ENCODE data around the gene SH3RF1.

The SH3RF1 gene

GRCh38 chr4:169098054-169098497 is 172.7 kb downstream of the SH3RF1 start:
- no peak for DNase-seq

GRCh38 chr4:169096221-169096620 is 174.5 kb downstream of the SH3RF1 start:
- no peak for DNase-seq

DNA sequence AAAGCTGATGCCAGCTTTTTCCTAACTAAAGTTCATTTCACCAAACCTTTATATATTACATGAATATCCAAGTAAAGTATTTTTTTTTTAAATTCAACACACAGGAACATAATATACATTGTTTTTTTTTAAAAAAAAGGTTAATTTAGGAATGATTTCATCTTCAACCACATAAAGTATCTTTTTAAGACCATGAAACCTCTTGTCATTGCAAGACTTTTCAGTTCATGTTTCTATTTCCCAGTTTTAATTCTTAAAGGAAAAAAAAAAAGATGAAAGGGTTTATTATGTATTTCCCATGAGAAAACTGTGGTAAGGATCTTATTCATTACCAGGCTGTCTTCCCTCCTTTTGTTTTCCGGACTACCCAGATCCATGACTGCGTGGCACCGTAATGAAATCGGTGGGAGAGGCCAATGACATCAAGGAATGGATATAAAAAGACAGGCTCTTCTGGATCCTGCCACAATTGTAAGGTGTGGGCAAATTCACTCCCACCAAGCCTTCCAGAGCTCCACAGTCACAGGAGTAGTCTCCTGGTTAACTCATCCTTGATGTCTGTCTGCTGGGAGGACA is 176.0 kb downstream of the SH3RF1 start:
- no peak for DNase-seq

DNA sequence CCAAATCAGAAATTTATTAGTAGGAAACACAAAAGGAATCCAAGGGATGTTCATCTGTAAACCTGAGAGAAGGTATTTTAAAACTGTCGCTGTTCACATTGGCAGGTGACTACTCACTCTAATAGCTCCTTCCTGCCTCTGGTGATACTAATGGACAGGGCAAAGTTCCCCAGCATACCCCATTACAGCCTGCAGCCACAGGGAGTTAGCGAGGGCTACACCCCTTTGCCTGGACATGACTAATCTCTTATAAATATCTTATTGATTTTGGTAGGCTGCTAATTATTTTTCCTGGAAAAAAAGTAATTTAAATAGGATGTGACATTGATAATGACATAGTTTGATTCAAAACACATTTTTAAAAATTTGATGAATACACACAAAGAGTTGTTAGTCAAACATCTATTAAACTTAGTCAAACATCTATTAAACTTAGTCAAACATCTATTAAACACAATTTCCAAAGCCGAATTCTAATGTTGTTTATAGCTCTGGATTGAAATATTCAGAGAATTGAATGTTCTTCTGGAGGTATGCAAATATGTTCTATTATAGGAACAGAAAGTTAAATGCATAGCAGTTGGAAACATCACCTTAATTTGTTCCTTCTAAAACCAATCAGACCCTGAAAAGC is 177.8 kb downstream of the SH3RF1 start:
- no peak for DNase-seq

DNA sequence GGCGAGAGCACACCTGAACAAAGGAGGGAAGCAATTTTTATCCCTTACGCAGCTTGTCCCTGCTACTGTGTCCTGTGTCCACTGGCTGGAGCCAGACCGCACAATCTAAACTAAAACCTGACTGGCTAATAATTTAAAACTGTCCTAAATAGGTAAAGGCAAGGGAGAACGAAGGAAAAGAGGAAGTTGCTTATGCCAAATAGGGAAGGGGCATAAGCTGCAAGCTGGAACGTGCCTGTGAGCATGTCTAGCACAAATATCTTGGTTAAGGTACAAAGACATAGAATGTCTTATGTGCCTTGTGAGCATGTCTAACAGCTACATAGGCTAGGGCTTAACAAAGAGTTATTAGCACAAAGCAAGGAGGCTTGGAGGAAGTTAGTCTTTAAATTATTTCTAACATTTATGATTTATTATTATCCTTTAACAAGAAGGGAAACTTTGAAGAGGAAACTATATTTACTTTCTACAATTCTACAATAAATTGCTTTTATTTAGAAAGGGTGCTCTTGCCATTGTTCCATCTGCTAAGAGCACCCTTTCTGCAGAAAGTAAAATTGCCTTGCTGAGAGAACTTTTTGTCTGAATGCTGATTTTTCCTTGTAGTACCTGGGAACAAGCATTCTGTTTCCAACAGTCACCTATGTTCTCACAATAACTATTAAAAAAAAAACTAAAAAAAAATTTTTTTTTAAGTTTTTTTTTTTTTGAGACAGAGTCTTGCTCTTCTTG is 180.1 kb downstream of the SH3RF1 start:
- no peak for DNase-seq

DNA sequence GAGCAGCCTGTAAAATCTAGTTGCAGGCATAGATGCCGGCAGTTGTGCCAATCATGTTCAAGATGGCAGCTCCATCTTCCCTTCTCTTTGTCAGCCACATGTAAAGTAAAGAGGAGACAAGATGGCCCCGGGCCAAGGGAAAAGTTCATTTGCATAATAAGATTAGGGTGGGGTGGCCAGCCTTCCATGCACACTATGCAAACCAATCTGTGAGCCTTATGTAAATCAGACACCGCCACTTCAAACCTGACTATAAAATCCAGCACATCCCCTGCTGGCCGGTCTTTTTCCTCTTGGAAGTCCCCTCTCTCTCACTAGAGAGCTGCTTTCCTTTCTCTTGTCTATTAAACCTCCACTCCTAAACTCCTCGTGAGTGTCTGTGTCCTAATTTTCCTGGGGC is 181.8 kb downstream of the SH3RF1 start:
- DNase-seq, result no peak

GRCh38 chr4:169084954-169085353 is 185.8 kb downstream of the SH3RF1 start:
- DNase-seq, result no peak

DNA sequence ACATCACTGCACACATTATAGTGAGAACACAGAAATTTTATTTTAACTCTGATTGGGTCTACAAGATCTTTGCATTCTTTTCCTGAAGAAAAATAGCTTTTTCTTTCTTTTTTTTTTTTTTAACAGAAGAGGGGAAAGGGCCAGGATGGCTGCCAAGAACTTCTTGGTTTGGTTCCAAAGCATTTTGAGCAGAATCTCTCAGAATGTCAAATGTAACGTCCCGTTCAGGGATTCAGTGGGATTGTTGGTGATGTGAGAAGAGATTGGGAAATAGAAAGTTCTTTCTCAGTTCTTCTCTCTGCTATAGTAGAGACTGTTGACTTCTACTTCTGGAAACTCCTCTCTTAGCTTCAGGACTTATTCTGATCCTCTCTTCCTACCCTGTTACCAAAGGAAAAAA is 189.8 kb downstream of the SH3RF1 start:
- no peak for DNase-seq

DNA sequence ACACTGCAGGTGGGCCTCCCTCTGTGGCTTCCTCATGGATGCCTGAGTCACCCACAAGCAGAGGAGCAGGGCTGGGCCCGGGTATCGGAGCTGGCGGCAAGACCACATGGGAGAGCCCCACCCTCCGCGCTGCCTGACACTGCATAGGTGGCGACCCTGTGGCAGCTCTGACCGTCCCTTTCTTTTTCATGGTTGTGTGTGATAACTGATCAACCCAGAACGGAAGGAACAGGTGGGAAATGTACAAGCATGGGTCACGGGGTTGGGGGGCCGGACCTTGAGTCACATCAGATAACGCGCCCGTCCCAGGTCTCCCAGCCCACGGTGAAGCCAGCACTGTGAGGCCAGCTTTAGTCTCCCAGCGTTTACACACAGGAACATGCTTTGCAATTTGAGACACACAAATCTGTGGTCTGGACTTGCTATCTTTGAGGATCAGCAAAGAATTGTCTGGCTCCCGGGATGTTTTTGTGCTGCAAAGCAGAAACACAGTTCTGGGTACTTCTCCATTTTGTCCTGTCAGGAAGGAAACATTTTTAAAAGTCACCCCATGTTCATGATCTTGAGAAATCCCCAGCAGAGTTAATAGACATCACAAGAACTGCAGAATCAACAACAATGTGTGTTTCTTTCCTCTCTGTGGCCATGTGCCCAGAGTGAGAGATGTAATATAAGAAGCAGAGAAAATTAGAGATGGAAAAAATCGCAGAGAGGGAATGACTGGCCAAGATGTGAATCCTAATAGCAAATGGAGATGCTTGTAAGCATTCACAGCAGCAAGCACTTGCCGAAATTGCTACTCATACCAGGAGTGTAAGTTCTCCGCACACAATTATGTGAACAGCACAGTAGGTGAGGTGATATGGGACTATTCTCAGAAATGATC is 190.6 kb downstream of the SH3RF1 start:
- DNase-seq, result no peak

GRCh38 chr4:169074117-169074516 is 196.6 kb downstream of the SH3RF1 start:
- no peak for DNase-seq

DNA sequence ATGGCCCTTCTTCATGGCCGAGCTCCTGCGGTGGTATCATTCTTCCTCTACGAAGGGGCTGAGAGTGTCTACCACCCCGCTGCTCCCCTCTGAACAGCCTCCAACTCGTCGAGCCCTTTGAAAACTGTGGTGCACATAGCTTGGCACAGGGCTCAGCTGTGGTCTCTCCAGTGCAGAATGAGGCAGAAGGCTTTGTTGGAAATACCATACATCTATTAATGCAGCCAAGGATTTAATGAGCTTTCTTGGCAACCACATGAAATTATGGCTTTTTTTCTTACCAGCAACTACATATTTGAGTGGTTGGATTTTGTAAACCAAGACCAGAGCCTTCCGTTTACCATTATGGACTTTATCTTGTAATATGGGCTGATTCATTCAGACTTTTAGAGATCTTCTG is 199.0 kb downstream of the SH3RF1 start:
- DNase-seq, result no peak

DNA sequence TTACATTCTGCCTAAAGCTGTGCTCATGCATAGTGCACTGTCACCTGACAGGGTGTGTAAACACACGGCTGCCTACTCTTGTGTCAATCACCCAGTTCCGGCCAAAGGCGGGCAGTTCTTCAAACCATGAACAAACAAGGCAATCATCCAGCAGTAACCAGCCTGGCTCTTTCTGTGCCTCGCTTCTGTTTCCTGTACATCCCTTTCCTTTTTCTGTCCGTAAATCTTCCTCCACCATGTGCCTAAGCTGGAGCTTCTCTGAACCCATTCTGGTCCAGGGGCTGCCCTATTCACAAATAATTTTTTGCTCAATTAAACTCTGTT is 199.9 kb downstream of the SH3RF1 start:
- no peak for DNase-seq

GRCh38 chr4:169070071-169070894 is 200.5 kb downstream of the SH3RF1 start:
- no peak for DNase-seq

DNA sequence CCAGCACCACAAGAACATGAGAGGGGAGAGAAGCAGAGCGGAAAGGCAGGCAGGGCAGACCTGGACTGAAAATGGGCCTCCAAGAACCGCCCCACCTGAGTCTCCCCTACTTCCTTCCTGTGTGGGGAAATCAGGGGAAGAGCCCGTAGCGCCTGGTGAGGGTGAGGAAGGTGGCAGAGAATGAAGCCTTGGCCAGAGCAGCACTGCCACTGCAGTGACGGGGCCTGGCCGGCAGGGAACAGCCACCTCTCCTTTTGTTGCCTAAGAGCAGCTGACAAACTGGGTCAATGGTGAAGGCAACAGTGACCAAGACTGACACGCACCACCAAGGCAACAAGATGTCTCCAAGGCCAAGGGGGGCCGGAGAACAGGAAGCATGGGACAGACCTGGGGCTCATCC is 202.3 kb downstream of the SH3RF1 start:
- no peak for DNase-seq

- DNase-seq, result no peak
These were observed 203.8 kb downstream of the SH3RF1 start for GRCh38 chr4:169066934-169067333.

DNA sequence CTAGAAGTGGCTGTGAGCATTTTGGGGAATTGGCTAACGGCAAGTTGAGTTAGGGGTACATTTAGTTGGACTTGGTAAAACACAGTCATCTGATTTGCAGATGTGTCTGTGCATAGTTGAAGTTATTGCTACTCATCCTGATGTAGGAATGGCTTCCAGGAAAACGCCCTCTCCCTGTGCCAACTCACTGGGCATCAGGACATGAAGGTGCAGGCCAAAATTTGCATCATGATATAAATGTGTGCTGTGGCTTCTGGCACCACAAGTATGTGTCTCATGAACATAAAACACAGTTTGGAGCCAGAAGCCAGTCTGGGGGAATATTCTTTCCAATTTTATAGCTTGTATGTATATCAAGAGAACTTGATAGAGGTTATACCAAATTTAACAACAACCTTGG is 206.5 kb downstream of the SH3RF1 start:
- DNase-seq, result no peak

- no peak for DNase-seq
These were observed 207.3 kb downstream of the SH3RF1 start for GRCh38 chr4:169063441-169063840.

DNA sequence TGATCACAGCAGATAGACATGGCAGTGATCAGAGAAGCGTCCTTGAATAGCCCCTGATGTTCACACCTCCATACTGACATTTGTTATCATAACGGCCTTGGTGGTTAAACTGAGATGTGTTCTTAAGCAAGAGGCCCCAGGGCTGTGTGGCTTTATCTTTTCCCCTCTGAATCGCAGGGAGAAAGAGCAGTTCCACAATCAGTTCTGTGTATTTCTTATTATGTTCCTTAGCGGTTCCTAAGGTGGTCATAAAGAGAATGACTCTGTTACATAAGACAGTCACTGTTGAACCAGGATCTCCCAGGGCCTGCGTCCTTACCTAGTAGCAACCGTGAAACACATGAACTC is 207.9 kb downstream of the SH3RF1 start:
- DNase-seq, result no peak

- DNase-seq, result no peak
These were observed 209.4 kb downstream of the SH3RF1 start for GRCh38 chr4:169061386-169061785.

GRCh38 chr4:169060391-169061091 is 210.2 kb downstream of the SH3RF1 start:
- DNase-seq, result no peak

GRCh38 chr4:169059306-169060211 is 211.2 kb downstream of the SH3RF1 start:
- DNase-seq, result no peak

All from NCI-H1930 (cell line).